ENCODE data around the gene ADAMTS15.

Gene ADAMTS15

DNA sequence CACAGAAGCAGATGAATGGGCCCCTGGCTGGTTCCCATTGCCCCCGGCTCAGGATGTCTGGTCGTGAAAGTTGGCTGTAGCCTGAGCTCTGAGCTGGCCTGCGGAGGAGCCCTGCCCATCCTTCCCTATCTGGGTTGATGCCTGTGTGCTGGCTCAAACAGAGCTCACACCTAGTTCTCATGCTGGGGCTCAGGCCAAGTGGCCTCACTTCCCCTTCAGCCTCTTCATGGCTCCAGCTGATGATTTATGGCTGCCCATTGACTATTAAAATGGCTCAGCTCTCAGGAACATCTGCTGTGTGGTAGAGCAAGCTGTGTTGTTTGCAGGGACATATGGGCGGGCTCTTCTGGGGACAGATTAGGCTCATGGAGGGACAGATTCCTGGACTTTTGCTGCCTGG, 64.7 kb downstream of the ADAMTS15 start:
- H3K4me3 ChIP-seq (ENCODE audit: low read depth, low read length) = no peak overlapping the region
- TF ChIP-seq POLR2A (IDR thresholded peaks at IDR 0.05; ENCODE audit: extremely low read depth, insufficient read length) (no peak), MYC (IDR thresholded peaks at IDR 0.05; ENCODE audit: low read depth, low read length) (no peak), CTCF (IDR thresholded peaks at IDR 0.05; ENCODE audit: low read depth, low read length) (no peak)
- TF ChIP-seq, protein P1, sequence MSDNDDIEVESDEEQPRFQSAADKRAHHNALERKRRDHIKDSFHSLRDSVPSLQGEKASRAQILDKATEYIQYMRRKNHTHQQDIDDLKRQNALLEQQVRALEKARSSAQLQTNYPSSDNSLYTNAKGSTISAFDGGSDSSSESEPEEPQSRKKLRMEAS (IDR thresholded peaks at IDR 0.05; ENCODE audit: low read depth, low read length) = no peak
- DNase-seq (ENCODE audit: low read depth) = peak; percentile 15

- no peak overlapping the region for H3K4me3 ChIP-seq (ENCODE audit: low read depth, low read length)
- TF ChIP-seq POLR2A (IDR thresholded peaks at IDR 0.05; ENCODE audit: extremely low read depth, insufficient read length) (no peak), CTCF (IDR thresholded peaks at IDR 0.05; ENCODE audit: low read depth, low read length) (no peak), MYC (IDR thresholded peaks at IDR 0.05; ENCODE audit: low read depth, low read length) (no peak)
- TF ChIP-seq, protein P1 (IDR thresholded peaks at IDR 0.05; ENCODE audit: low read depth, low read length) = no peak
- no peak for DNase-seq (ENCODE audit: low read depth)
Observed at GRCh38 chr11:130514316-130514715, 65.9 kb downstream of the ADAMTS15 start.

DNA sequence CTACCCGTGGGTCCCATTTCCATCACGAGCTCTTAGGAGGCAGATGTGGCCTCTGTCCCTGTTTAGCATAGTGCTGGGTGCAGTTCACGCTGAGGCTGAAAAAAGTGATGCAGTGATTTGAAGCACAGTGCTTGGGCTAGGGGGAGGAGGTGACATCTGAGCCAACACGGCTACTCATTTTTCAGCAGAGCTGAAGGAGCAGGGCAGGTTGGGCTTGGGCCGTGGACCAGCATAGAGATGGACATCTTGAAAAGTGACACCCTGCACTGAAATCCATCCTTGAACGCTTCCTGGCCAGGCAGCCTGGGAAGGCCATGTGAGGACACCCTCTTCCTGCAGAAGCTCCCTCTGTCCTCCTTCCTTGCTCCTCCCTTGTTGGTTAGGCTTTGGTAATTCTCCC, 66.4 kb downstream of the ADAMTS15 start:
- H3K4me3 ChIP-seq (ENCODE audit: low read depth, low read length) = no peak overlapping the region
- no peak for DNase-seq (ENCODE audit: low read depth)
- no peak for TF ChIP-seq POLR2A (IDR thresholded peaks at IDR 0.05; ENCODE audit: extremely low read depth, insufficient read length)
- TF ChIP-seq MYC (IDR thresholded peaks at IDR 0.05; ENCODE audit: low read depth, low read length) = no peak

- no peak overlapping the region for H3K4me3 ChIP-seq (ENCODE audit: low read depth, low read length)
- no peak for DNase-seq (ENCODE audit: low read depth)
- TF ChIP-seq CTCF (IDR thresholded peaks at IDR 0.05; ENCODE audit: low read depth, low read length) (no peak), MYC (IDR thresholded peaks at IDR 0.05; ENCODE audit: low read depth, low read length) (no peak)
- TF ChIP-seq, protein P1 (IDR thresholded peaks at IDR 0.05; ENCODE audit: low read depth, low read length) = no peak
Observed at GRCh38 chr11:130515829-130516553, 67.5 kb downstream of the ADAMTS15 start.

DNA sequence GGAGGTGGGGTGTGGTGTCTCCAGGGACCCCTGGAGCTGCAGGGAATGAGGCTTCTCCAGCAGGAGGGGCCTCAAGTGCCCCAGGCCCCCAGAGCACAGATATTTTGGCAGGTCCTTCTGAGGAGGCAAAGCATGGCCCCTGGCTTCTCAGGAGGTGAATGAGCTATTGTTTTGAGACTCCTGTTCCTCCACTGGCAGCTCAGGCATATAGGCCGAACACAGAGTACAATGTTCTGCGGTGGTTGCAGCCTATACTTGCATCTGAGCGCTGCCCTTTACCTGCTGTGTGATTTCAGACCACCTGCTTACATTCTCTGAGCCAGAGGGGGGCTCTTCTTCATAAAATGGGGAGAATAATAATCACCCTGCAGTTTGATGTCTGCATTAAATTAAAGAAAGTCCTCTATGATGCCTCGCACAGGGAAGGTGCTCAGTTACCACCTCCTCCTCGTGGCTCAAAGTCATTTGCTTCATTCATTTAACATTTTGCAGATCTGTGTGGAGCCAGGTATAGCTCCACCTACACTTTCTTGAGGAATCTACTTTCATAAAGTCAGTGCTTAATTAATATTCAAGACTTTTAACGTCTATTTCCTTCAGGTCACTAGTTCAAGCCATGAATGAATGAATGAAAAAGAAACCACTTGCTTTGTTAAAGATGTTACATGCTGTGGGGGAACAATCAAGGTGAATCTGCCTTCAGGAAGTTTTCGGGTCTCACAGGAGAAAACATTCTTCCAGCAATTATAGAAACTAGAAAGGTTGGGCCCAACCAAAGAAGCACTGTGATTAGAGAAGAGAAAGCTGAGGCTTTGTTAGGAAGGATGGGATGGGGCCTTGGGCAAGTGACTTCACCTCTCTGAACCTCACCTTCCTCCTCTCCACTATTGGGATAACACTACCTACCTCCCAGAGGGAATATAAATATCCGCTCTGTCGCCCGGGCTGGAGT, 68.4 kb downstream of the ADAMTS15 start:
- TF ChIP-seq POLR2A (IDR thresholded peaks at IDR 0.05; ENCODE audit: extremely low read depth, insufficient read length) (no peak), MYC (IDR thresholded peaks at IDR 0.05; ENCODE audit: low read depth, low read length) (no peak), CTCF (IDR thresholded peaks at IDR 0.05; ENCODE audit: low read depth, low read length) (no peak)
- TF ChIP-seq, protein P1 (IDR thresholded peaks at IDR 0.05; ENCODE audit: low read depth, low read length) = no peak
- no peak for DNase-seq (ENCODE audit: low read depth)
- H3K4me3 ChIP-seq (ENCODE audit: low read depth, low read length) = no peak overlapping the region

DNA sequence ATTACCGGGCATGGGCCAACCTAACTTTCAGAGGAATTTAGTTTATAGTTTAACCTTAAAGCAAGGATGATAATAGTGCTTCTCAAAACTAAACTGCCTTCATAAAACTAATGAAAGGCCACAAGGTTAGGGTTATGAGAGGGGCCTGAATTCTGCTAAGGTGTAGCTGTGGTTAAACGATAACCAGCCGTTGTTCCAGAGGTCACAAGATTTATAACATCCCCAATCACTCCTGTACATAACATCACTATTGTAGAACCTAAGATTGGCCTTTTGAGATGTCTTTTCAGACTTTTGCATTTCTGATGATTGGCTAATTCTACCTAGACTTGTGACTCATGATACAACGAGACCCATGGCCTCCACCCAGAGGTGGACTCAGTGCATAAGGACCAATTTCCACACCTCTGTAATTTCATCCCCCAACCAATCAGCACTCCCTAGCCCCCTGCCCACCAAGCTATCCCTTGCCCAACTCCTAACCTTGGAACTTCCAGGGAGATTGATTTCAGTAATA, 69.8 kb downstream of the ADAMTS15 start:
- DNase-seq (ENCODE audit: low read depth) = no peak
- H3K4me3 ChIP-seq (ENCODE audit: low read depth, low read length) = no peak overlapping the region
- TF ChIP-seq MYC (IDR thresholded peaks at IDR 0.05; ENCODE audit: low read depth, low read length) (no peak), CTCF (IDR thresholded peaks at IDR 0.05; ENCODE audit: low read depth, low read length) (no peak), POLR2A (IDR thresholded peaks at IDR 0.05; ENCODE audit: extremely low read depth, insufficient read length) (no peak)
- TF ChIP-seq, protein P1 (IDR thresholded peaks at IDR 0.05; ENCODE audit: low read depth, low read length) = no peak

Data from NB4 (cell line).